Measurements from ENCODE around the gene TMSB15C.

Gene TMSB15C

DNA sequence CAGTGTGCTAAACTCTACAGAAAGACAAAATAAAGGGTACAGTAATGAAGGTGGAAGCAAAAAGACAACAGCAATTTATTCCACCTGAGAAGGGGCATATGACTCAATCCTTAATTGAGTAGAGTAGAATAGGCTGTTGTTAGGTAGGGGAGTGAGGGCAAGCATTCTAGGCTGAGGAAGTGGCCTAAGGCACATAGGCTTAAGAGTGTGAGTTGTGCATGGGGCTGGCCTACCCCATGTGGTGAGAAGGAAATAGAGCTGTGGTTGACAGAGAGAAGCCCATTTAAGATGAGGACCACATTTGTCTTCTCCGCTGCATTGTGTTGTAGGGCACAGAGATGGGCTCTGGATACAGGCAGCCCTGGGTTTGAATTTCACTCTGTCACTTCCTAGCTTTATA, 32.9 kb upstream of the TMSB15C start:
- no peak for DNase-seq (ENCODE audit: low read depth)
- no peak overlapping the region for H3K4me3 ChIP-seq (ENCODE audit: low read length)
- TF ChIP-seq, protein P1, sequence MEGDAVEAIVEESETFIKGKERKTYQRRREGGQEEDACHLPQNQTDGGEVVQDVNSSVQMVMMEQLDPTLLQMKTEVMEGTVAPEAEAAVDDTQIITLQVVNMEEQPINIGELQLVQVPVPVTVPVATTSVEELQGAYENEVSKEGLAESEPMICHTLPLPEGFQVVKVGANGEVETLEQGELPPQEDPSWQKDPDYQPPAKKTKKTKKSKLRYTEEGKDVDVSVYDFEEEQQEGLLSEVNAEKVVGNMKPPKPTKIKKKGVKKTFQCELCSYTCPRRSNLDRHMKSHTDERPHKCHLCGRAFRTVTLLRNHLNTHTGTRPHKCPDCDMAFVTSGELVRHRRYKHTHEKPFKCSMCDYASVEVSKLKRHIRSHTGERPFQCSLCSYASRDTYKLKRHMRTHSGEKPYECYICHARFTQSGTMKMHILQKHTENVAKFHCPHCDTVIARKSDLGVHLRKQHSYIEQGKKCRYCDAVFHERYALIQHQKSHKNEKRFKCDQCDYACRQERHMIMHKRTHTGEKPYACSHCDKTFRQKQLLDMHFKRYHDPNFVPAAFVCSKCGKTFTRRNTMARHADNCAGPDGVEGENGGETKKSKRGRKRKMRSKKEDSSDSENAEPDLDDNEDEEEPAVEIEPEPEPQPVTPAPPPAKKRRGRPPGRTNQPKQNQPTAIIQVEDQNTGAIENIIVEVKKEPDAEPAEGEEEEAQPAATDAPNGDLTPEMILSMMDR (IDR thresholded peaks at IDR 0.05; ENCODE audit: insufficient read depth, low read depth, low read length, missing control alignments): no peak

GRCh38 chrX:104105330-104106262, 29.6 kb upstream of the TMSB15C start:
- H3K4me3 ChIP-seq (ENCODE audit: low read length): no peak overlapping the region
- TF ChIP-seq, protein P1 (IDR thresholded peaks at IDR 0.05; ENCODE audit: insufficient read depth, low read depth, low read length, missing control alignments): no peak
- DNase-seq (ENCODE audit: low read depth): no peak

DNA sequence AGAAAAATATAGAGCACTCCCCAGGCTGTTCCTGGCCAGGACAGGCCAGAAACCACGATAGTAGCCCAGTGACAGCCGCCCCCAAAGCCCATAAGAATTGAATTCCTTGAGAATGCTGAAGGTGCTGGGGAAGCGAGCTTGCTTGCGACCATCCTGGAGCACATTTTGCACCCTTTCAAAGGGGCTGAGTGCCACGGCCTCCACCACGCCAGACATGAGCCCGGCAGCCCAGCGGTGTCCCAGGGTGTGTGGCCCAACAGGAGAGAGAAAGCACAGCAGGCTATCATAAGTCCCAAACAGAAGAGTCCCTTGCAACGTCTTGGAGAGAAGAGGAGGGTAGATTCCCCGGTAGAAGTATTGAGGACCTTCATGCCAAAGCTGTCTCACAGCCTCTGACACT, 28.6 kb upstream of the TMSB15C start:
- TF ChIP-seq, protein P1 (IDR thresholded peaks at IDR 0.05; ENCODE audit: insufficient read depth, low read depth, low read length, missing control alignments): no peak
- DNase-seq (ENCODE audit: low read depth): no peak

GRCh38 chrX:104098919-104099318, 22.9 kb upstream of the TMSB15C start:
- TF ChIP-seq, protein P1 (IDR thresholded peaks at IDR 0.05; ENCODE audit: insufficient read depth, low read depth, low read length, missing control alignments): no peak
- no peak for DNase-seq (ENCODE audit: low read depth)
- no peak overlapping the region for H3K4me3 ChIP-seq (ENCODE audit: low read length)

More for the DNA sequence above, 28.6 kb upstream of the TMSB15C start:
- H3K4me3 ChIP-seq (ENCODE audit: low read length): no peak overlapping the region

GRCh38 chrX:104098151-104098808, 22.2 kb upstream of the TMSB15C start:
- TF ChIP-seq, protein P1 (IDR thresholded peaks at IDR 0.05; ENCODE audit: insufficient read depth, low read depth, low read length, missing control alignments): peak; percentile 56
- DNase-seq (ENCODE audit: low read depth): peak; percentile 86
- H3K4me3 ChIP-seq (ENCODE audit: low read length): no peak overlapping the region

GRCh38 chrX:104085919-104086318, 9.9 kb upstream of the TMSB15C start:
- no peak for DNase-seq (ENCODE audit: low read depth)
- TF ChIP-seq, protein P1 (IDR thresholded peaks at IDR 0.05; ENCODE audit: insufficient read depth, low read depth, low read length, missing control alignments): no peak
- no peak overlapping the region for H3K4me3 ChIP-seq (ENCODE audit: low read length)

Data from epithelial cell of esophagus (primary cell).